ENCODE data around the gene KLHDC7A.

The KLHDC7A gene

DNA sequence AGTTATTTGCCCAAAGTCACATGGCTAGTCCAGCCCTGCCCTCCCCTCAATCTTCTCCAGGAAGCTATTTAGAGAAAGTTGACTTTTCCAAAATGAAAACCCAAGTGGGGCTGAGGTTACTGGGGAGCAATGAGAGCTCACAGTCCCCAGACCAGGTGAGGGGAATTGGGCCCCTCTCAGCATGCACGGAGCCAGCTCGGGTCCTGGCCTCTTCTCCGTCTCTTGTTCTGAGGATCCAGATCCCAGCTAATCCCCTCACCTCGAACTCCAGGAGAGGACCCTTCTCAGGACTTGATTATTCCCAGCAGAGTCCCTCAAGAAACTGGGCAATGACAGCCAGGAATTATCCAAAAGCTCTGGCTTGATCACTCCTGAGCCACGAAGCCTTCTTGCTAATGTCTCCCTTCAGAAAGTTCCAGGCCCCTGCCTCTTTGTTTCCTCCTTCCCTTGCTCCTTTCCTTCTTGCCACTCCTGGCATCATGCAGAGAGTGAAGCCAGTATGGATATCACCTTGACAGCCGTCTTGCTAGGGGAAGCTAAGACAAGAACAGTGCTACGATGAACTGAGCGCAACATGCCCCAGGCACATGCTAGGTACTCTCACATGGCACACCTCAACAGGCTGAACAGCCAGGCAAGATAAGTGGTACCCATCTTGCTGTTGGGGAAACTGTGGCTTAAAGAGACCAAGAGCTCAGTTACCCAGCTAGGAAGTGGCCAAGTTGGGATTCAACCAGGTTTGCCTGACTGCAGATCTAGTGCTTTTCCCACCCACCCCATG, 51.9 kb downstream of the KLHDC7A start:
- TF ChIP-seq, protein P1, sequence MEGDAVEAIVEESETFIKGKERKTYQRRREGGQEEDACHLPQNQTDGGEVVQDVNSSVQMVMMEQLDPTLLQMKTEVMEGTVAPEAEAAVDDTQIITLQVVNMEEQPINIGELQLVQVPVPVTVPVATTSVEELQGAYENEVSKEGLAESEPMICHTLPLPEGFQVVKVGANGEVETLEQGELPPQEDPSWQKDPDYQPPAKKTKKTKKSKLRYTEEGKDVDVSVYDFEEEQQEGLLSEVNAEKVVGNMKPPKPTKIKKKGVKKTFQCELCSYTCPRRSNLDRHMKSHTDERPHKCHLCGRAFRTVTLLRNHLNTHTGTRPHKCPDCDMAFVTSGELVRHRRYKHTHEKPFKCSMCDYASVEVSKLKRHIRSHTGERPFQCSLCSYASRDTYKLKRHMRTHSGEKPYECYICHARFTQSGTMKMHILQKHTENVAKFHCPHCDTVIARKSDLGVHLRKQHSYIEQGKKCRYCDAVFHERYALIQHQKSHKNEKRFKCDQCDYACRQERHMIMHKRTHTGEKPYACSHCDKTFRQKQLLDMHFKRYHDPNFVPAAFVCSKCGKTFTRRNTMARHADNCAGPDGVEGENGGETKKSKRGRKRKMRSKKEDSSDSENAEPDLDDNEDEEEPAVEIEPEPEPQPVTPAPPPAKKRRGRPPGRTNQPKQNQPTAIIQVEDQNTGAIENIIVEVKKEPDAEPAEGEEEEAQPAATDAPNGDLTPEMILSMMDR (IDR thresholded peaks at IDR 0.05; ENCODE audit: insufficient read depth, missing control alignments) = no peak
- FAIRE-seq = no peak

DNA sequence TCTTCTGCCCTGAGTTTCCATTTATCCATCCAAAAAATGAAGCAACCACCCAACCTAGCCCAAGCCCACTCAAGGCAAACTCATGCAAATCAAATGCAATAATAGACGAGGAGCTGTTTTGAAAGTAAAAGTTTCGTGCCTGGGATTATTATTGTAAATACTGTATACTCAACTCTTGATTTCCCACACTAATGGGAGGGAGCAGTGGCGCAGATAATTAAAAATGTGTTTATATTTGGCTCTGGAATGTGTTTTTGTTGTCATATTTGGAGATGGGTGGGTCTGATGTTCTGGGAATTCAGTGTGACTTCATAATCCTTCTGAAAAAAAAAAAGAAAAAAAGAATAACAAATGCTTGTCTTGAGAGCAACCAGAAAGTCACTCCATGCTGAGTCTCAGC, 52.5 kb downstream of the KLHDC7A start:
- TF ChIP-seq, protein P1 (IDR thresholded peaks at IDR 0.05; ENCODE audit: insufficient read depth, missing control alignments) = no peak
- FAIRE-seq = no peak
- DNase-seq (ENCODE audit: insufficient read length, low spot score) = no peak

More for the DNA sequence above, 51.9 kb downstream of the KLHDC7A start:
- no peak for DNase-seq (ENCODE audit: insufficient read length, low spot score)

DNA sequence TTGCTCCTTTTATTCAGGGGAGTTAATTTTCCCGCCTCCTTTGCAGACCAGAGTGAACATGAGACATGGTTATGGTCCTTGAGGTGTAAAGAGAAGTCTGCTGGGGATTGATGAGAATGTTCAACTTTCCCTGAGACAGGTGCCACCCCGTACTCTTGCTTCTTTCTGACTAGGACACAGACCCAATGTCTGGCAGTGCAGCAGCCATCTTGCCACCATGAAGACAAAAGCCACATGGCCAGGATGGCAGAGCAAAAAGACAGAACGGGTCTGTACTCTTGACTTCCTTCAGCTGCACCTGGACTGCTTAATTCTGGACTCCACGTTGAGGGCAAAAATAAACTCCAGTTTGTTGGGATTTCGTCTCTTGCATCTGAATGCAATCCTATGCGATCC, 54.1 kb downstream of the KLHDC7A start:
- no peak for FAIRE-seq
- TF ChIP-seq, protein P1 (IDR thresholded peaks at IDR 0.05; ENCODE audit: insufficient read depth, missing control alignments) = no peak
- DNase-seq (ENCODE audit: insufficient read length, low spot score) = no peak
